HCT116 (cell line): ENCODE data around the gene SMYD3. TPM values are rescaled to one million over a fixed set of nuclear protein-coding genes. Genes with fewer than 3 reads are reported as not detected.

Experiments
- ATAC-seq: fragments of 200-7000 bp; cut with Tn5 transposase; 2 replicates; pipeline ENCODE4 v1.9.1; 2020; ENCODE audit warnings: mild to moderate bottlenecking, moderate library complexity
- BruUV-seq: library from RNA; stranded (reverse); fragments of 400-500 nt; replicated peaks from 2 replicates; lab custom pipeline; 2021; lab: Mats Ljungman, UMichigan
- CTCF ChIA-PET: fragments of 300-600 bp; sonication (Branson Sonifier 250); formaldehyde crosslinking; loops from one replicate; lab custom pipeline; 2021; ENCODE audit warnings: antibody characterized with exemption; lab: Charles Lee
- POLR2A ChIA-PET: fragments of 300-600, 350-600 bp; sonication (Branson Sonifier 250); formaldehyde crosslinking; loops from one replicate; lab custom pipeline; 2021; ENCODE audit warnings: antibody characterized with exemption; lab: Charles Lee
- RAD21 ChIA-PET, 2 experiments: fragments of 300-600 bp; sonication (Branson Sonifier 250); formaldehyde crosslinking; loops; one replicate each; lab custom pipeline; 2023; ENCODE audit warnings: low total read pairs in 2 of 2; ENCODE audit not compliant: uncharacterized antibody in 2 of 2, unreplicated experiment in 2 of 2, low non-redundant PET in 1 of 2; lab: Charles Lee
- DNase-seq: peaks from one replicate; pipeline ENCODE4 v3.0.0-alpha.2; 2010; ENCODE audit warnings: low read depth, low spot score
- H2AFZ ChIP-seq: fragments of 200-600 bp; shearing (Covaris generic), sonication (generic); 2 replicates; pipeline ENCODE4 v1.6.1; 2017; ENCODE audit warnings: low read depth, mixed run types, mixed read lengths, antibody characterized with exemption, low read length; ENCODE audit not compliant: poor library complexity, severe bottlenecking
- H3K27ac ChIP-seq: 2 replicates; pipeline ENCODE4 v1.5.1; 2012; ENCODE audit warnings: low read depth, low read length
- H3K27me3 ChIP-seq: fragments of 200-600 bp; sonication (generic); 2 replicates; pipeline ENCODE4 v1.6.1; 2016; ENCODE audit warnings: mixed run types, low read length, mixed read lengths; ENCODE audit not compliant: insufficient read depth
- H3K36me3 ChIP-seq, 2 experiments: fragments of 200-500 bp in 1 of 2; fragments of 200-600 bp in 1 of 2; sonication (Bioruptor generic) in 1 of 2; sonication (generic) in 1 of 2; 2 replicates each; pipeline versions ENCODE4 v1.5.1 to v1.6.1; 2014 to 2016; ENCODE audit warnings: low read length in 2 of 2, inconsistent platforms in 1 of 2, mixed read lengths in 1 of 2, mixed run types in 1 of 2; ENCODE audit not compliant: insufficient read depth in 2 of 2, control insufficient read depth in 1 of 2
- H3K4me1 ChIP-seq, 2 experiments: fragments of 200-600 bp in 1 of 2; sonication (generic) in 1 of 2; 2 replicates each; pipeline versions ENCODE4 v1.5.1 to v1.6.1; 2012 to 2017; ENCODE audit warnings: low read length in 2 of 2, inconsistent platforms in 1 of 2, mild to moderate bottlenecking in 1 of 2, mixed read lengths in 1 of 2, mixed run types in 1 of 2, moderate library complexity in 1 of 2; ENCODE audit not compliant: insufficient read depth in 2 of 2, control insufficient read depth in 1 of 2
- H3K4me2 ChIP-seq: fragments of 200-600 bp; sonication (generic); 2 replicates; pipeline ENCODE4 v1.6.1; 2017; ENCODE audit warnings: mixed run types, low read length, mixed read lengths
- H3K4me3 ChIP-seq, 2 experiments: fragments of 200-600 bp in 1 of 2; sonication (generic) in 1 of 2; replicated peaks in 1 of 2; 2 replicates each; pipeline ENCODE4 v1.5.1; 2011 to 2016; ENCODE audit warnings: low read length in 2 of 2, control low read depth in 1 of 2, low read depth in 1 of 2, mild to moderate bottlenecking in 1 of 2, mixed read lengths in 1 of 2, mixed run types in 1 of 2
- H3K79me2 ChIP-seq: fragments of 200-600 bp; sonication (generic); 2 replicates; pipeline ENCODE4 v1.6.1; 2017; ENCODE audit warnings: mild to moderate bottlenecking, mixed run types, low read length, moderate library complexity, mixed read lengths; ENCODE audit not compliant: insufficient read depth
- H3K9ac ChIP-seq: fragments of 200-600 bp; sonication (generic); 2 replicates; pipeline ENCODE4 v1.6.1; 2016; ENCODE audit warnings: low read length, mixed read lengths
- H3K9me2 ChIP-seq: fragments of 200-600 bp; sonication (generic), shearing (Covaris generic); 2 replicates; pipeline ENCODE4 v1.6.1; 2017; ENCODE audit warnings: mixed run types, mild to moderate bottlenecking, moderate library complexity; ENCODE audit not compliant: insufficient read depth
- H3K9me3 ChIP-seq, 2 experiments: fragments of 200-500 bp in 1 of 2; fragments of 200-600 bp in 1 of 2; sonication (Bioruptor generic) in 1 of 2; sonication (generic) in 1 of 2; 2 replicates each; pipeline ENCODE4 v1.6.1; 2014 to 2017; ENCODE audit warnings: low read length in 2 of 2, mixed read lengths in 2 of 2, inconsistent platforms in 1 of 2, low read depth in 1 of 2, mild to moderate bottlenecking in 1 of 2, mixed run types in 1 of 2, moderate library complexity in 1 of 2; ENCODE audit not compliant: control insufficient read depth in 1 of 2, insufficient read depth in 1 of 2
- H4K20me1 ChIP-seq: fragments of 200-600 bp; sonication (generic), shearing (Covaris generic); 2 replicates; pipeline ENCODE4 v1.6.1; 2017; ENCODE audit warnings: mixed run types, mild to moderate bottlenecking, moderate library complexity; ENCODE audit not compliant: insufficient read depth
- ATF3 ChIP-seq: IDR thresholded peaks from 2 replicates; pipeline ENCODE4 v1.6.1; 2012
- CBX3 ChIP-seq: IDR thresholded peaks from 2 replicates; pipeline ENCODE4 v1.6.1; 2012; ENCODE audit warnings: low read depth
- CEBPB ChIP-seq: IDR thresholded peaks from 2 replicates; pipeline ENCODE4 v1.6.1; 2012; ENCODE audit warnings: low read depth
- EGR1 ChIP-seq: IDR thresholded peaks from 2 replicates; pipeline ENCODE4 v1.6.1; 2012; ENCODE audit warnings: low read depth
- ELF1 ChIP-seq: IDR thresholded peaks from 2 replicates; pipeline ENCODE4 v1.6.1; 2012; ENCODE audit warnings: low read depth, borderline replicate concordance
- FOSL1 ChIP-seq: IDR thresholded peaks from 2 replicates; pipeline ENCODE4 v1.6.1; 2012; ENCODE audit warnings: low read depth
- JUND ChIP-seq: IDR thresholded peaks from 2 replicates; pipeline ENCODE4 v1.6.1; 2012
- MAX ChIP-seq: IDR thresholded peaks from 2 replicates; pipeline ENCODE4 v1.6.1; 2012
- POLR2A ChIP-seq: IDR thresholded peaks from 2 replicates; pipeline ENCODE4 v1.7.0; 2011; ENCODE audit warnings: borderline replicate concordance; ENCODE audit not compliant: insufficient read depth, insufficient read length; ENCODE audit errors: extremely low read depth
- POLR2AphosphoS5 ChIP-seq: IDR thresholded peaks from 2 replicates; pipeline ENCODE4 v1.6.1; 2011; ENCODE audit warnings: mild to moderate bottlenecking, low read depth, low read length, moderate library complexity
- RAD21 ChIP-seq: IDR thresholded peaks from 2 replicates; pipeline ENCODE4 v1.6.1; 2012; ENCODE audit warnings: low read depth, mild to moderate bottlenecking
- SIN3A ChIP-seq: IDR thresholded peaks from 2 replicates; pipeline ENCODE4 v1.6.1; 2012; ENCODE audit warnings: low read depth
- SP1 ChIP-seq: IDR thresholded peaks from 2 replicates; pipeline ENCODE4 v1.6.1; 2012; ENCODE audit warnings: low read depth
- TCF7L2 ChIP-seq: IDR thresholded peaks from 2 replicates; pipeline ENCODE4 v1.7.0; 2011; ENCODE audit warnings: borderline replicate concordance, inconsistent platforms; ENCODE audit not compliant: insufficient read depth, insufficient read length; ENCODE audit errors: extremely low read depth
- YY1 ChIP-seq: IDR thresholded peaks from 2 replicates; pipeline ENCODE4 v1.6.1; 2011; ENCODE audit warnings: low read length, low read depth, moderate library complexity, mild to moderate bottlenecking; ENCODE audit not compliant: insufficient replicate concordance; ENCODE audit errors: extremely low read depth
- ZBTB33 ChIP-seq: IDR thresholded peaks from 2 replicates; pipeline ENCODE4 v1.6.1; 2011; ENCODE audit warnings: mild to moderate bottlenecking, low read length, moderate library complexity; ENCODE audit not compliant: insufficient replicate concordance; ENCODE audit errors: extremely low read depth
- ZFX ChIP-seq: fragments of 450-650 bp; IDR thresholded peaks from 2 replicates; pipeline ENCODE4 v1.6.1; 2017
- intact Hi-C: fragments of 100-400 bp; cut with micrococcal nuclease; formaldehyde crosslinking; loops from 2 replicates; pipeline ENCODE4 v1.10.0; 2022
- total RNA-seq: library from RNA; stranded (reverse); gene quantifications from one replicate; pipeline ENCODE4 v1.2.1, GENCODE V29; 2021; ENCODE audit not compliant: unreplicated experiment

SMYD3 gene
- total RNA-seq, 1 experiment from 2014 or later = 33.6 TPM

GRCh38 chr1:246170574-246171261, 336.4 kb downstream of the SMYD3 start:
- RAD21 ChIA-PET = no interaction called here
- no peaks in the 10 kb centered on the region for H4K20me1 ChIP-seq
- H3K4me2 ChIP-seq = no peak overlapping the region
- no peak overlapping the region for H2AFZ ChIP-seq
- H3K79me2 ChIP-seq = no peaks in the 10 kb centered on the region
- H3K27me3 ChIP-seq = no peaks in the 10 kb centered on the region
- H3K27ac ChIP-seq = no peak overlapping the region
- intact Hi-C loops = no loop called here
- H3K4me3 ChIP-seq = no peak overlapping the region
- no peak overlapping the region for H3K9ac ChIP-seq
- no peak for DNase-seq
- TF ChIP-seq ZFX = no peak
- TF ChIP-seq ELF1 = no peak
- TF ChIP-seq CBX3 = no peak
- no peak for TF ChIP-seq POLR2AphosphoS5
- no peak for TF ChIP-seq SIN3A
- TF ChIP-seq TCF7L2 = no peak
- no peak for TF ChIP-seq MAX
- no peak for TF ChIP-seq CEBPB
- TF ChIP-seq POLR2A = no peak
- TF ChIP-seq YY1 = no peak
- TF ChIP-seq EGR1 = no peak
- CTCF ChIA-PET = no interaction called here
- H3K4me1 ChIP-seq = no peaks in the 10 kb centered on the region
- POLR2A ChIA-PET = no interaction called here
- H3K9me2 ChIP-seq = no peaks in the 10 kb centered on the region
- no peaks in the 10 kb centered on the region for H3K36me3 ChIP-seq
- BruUV-seq = no TSS peak
- no peaks in the 10 kb centered on the region for H3K9me3 ChIP-seq
- no peak for ATAC-seq

- no peaks in the 10 kb centered on the region for H3K27me3 ChIP-seq
- ATAC-seq (no peak), DNase-seq (no peak)
- no peak overlapping the region for H3K4me3 ChIP-seq
- POLR2A ChIA-PET = no interaction called here
- H3K4me2 ChIP-seq = no peak overlapping the region
- no peaks in the 10 kb centered on the region for H3K36me3 ChIP-seq
- H4K20me1 ChIP-seq = no peaks in the 10 kb centered on the region
- RAD21 ChIA-PET = no interaction called here
- no peak overlapping the region for H3K27ac ChIP-seq
- H3K9me3 ChIP-seq = no peaks in the 10 kb centered on the region
- H3K4me1 ChIP-seq = no peaks in the 10 kb centered on the region
- no peak overlapping the region for H3K9ac ChIP-seq
- no peaks in the 10 kb centered on the region for H3K79me2 ChIP-seq
- no peaks in the 10 kb centered on the region for H3K9me2 ChIP-seq
- BruUV-seq = no TSS peak
- H2AFZ ChIP-seq = no peak overlapping the region
- intact Hi-C loops = no loop called here
- CTCF ChIA-PET = no interaction called here
- TF ChIP-seq SP1 (no peak), FOSL1 (no peak), JUND (no peak), RAD21 (no peak), ZBTB33 (no peak), TCF7L2 (no peak), ATF3 (no peak), ELF1 (no peak), CBX3 (no peak), MAX (no peak)
These were observed 337.6 kb downstream of the SMYD3 start for GRCh38 chr1:246169486-246169885.
